Esophagus (tissue), 2 donors: ENCODE measurements around the gene PRKCH. TPM values are rescaled to one million over a fixed set of nuclear protein-coding genes. Genes with fewer than 3 reads are reported as not detected.

Source experiments
- H3K27ac ChIP-seq, 2 donors: one replicate each; pipeline ENCODE4 v1.5.1; 2013; ENCODE audit warnings: low read depth in 2 of 2, mild to moderate bottlenecking in 2 of 2, inconsistent platforms in 1 of 2, low read length in 1 of 2, moderate library complexity in 1 of 2
- H3K27me3 ChIP-seq, 2 donors: one replicate each; pipeline ENCODE4 v1.6.1; 2013; ENCODE audit warnings: low read length in 2 of 2, control low read depth in 1 of 2, mild to moderate bottlenecking in 1 of 2; ENCODE audit not compliant: insufficient read depth in 2 of 2, control insufficient read depth in 1 of 2
- H3K36me3 ChIP-seq, 2 donors: one replicate each; pipeline ENCODE4 v1.6.1; 2013; ENCODE audit warnings: low read length in 1 of 2; ENCODE audit not compliant: control insufficient read depth in 2 of 2, insufficient read depth in 2 of 2
- H3K4me1 ChIP-seq, 2 donors: one replicate each; pipeline ENCODE4 v1.6.1; 2013; ENCODE audit warnings: low read length in 1 of 2; ENCODE audit not compliant: control insufficient read depth in 2 of 2, insufficient read depth in 2 of 2
- H3K4me3 ChIP-seq, 2 donors: one replicate each; pipeline ENCODE4 v1.5.1; 2013; ENCODE audit warnings: low read length in 2 of 2, mild to moderate bottlenecking in 2 of 2, low read depth in 1 of 2, moderate library complexity in 1 of 2
- H3K9me3 ChIP-seq, 2 donors: one replicate each; pipeline ENCODE4 v1.6.1; 2013; ENCODE audit warnings: mild to moderate bottlenecking in 2 of 2, low read depth in 1 of 2, low read length in 1 of 2, moderate library complexity in 1 of 2; ENCODE audit not compliant: control insufficient read depth in 2 of 2, insufficient read depth in 1 of 2
- WGBS, 2 donors: extraction: QIAGEN DNeasy Blood & Tissue Kit; methylation state at CpG; one replicate each; pipeline ENCODE4 v1.1.7; 2013; 5-methylcytosine and 5-hydroxymethylcytosine counted together
- polyA plus RNA-seq, 2 donors: library from polyadenylated mRNA; stranded (reverse); fragments of 200-250 nt; gene quantifications; one replicate each; pipeline ENCODE4 v1.2.3, GENCODE V29; 2013
- donor health status: healthy with polysubstance abuse.
- donor health status: Bipolar disorder and iron deficiency.

The PRKCH gene
- polyA plus RNA-seq, 2 donors: 17.3 to 17.6 TPM

- Histone ChIP-seq H3K9me3 (no peaks in the 10 kb centered on the region), H3K27ac (no peak overlapping the region), H3K36me3 (no peaks in the 10 kb centered on the region), H3K4me3 (no peak overlapping the region), H3K4me1 (peaks cover 0 to 2% of the 10 kb centered on the region in 2 donors), H3K27me3 (no peaks in the 10 kb centered on the region)
- 54 to 57% methylated on average over 6 of the region's 6 CpGs for WGBS, 2 donors
These were observed 29.3 kb downstream of the PRKCH start for GRCh38 chr14:61350427-61351270.

- 91 to 93% methylated on average over 6 of the region's 6 CpGs for WGBS, 2 donors
- peaks cover 0 to 2% of the 10 kb centered on the region in 2 donors for H3K4me1 ChIP-seq
- no peaks in the 10 kb centered on the region for H3K27me3 ChIP-seq
- no peak overlapping the region for H3K4me3 ChIP-seq
- no peak overlapping the region for H3K27ac ChIP-seq
- H3K36me3 ChIP-seq: no peaks in the 10 kb centered on the region
- no peaks in the 10 kb centered on the region for H3K9me3 ChIP-seq
These were observed 30.1 kb downstream of the PRKCH start for GRCh38 chr14:61351477-61351876.

GRCh38 chr14:61355892-61356325 is 34.5 kb downstream of the PRKCH start:
- no peaks in the 10 kb centered on the region for H3K9me3 ChIP-seq
- H3K4me1 ChIP-seq: peaks cover 3 to 7% of the 10 kb centered on the region in 2 donors
- peak overlapping the region in 1 of 2 donors; percentile 8 for H3K4me3 ChIP-seq
- peak overlapping the region; percentile 82 to 84 for H3K27ac ChIP-seq
- 15 to 22% methylated on average over 6 of the region's 6 CpGs for WGBS, 2 donors
- no peaks in the 10 kb centered on the region for H3K36me3 ChIP-seq
- no peaks in the 10 kb centered on the region for H3K27me3 ChIP-seq

GRCh38 chr14:61357123-61357522 is 35.7 kb downstream of the PRKCH start:
- H3K36me3 ChIP-seq: no peaks in the 10 kb centered on the region
- peaks cover 3 to 5% of the 10 kb centered on the region in 2 donors for H3K4me1 ChIP-seq
- H3K9me3 ChIP-seq: no peaks in the 10 kb centered on the region
- peak overlapping the region in 1 of 2 donors; percentile 26 for H3K27ac ChIP-seq
- 82 to 87% methylated on average over 4 of the region's 4 CpGs for WGBS, 2 donors
- no peak overlapping the region for H3K4me3 ChIP-seq
- H3K27me3 ChIP-seq: no peaks in the 10 kb centered on the region

GRCh38 chr14:61358554-61359226 is 37.3 kb downstream of the PRKCH start:
- Histone ChIP-seq H3K27ac (peak overlapping the region in 1 of 2 donors; percentile 40), H3K9me3 (no peaks in the 10 kb centered on the region), H3K27me3 (no peaks in the 10 kb centered on the region), H3K36me3 (no peaks in the 10 kb centered on the region), H3K4me1 (peaks cover 3 to 6% of the 10 kb centered on the region in 2 donors), H3K4me3 (no peak overlapping the region)
- WGBS, 2 donors: 78 to 84% methylated on average over 3 of the region's 3 CpGs

- peaks cover 3 to 6% of the 10 kb centered on the region in 2 donors for H3K4me1 ChIP-seq
- WGBS, 2 donors: 79% methylated on average over 5 of the region's 5 CpGs
These were observed 39.6 kb downstream of the PRKCH start for GRCh38 chr14:61360796-61361525.

GRCh38 chr14:61362072-61362750 is 40.8 kb downstream of the PRKCH start:
- Histone ChIP-seq H3K4me1 (peaks cover 3 to 6% of the 10 kb centered on the region in 2 donors), H3K27ac (peak overlapping the region in 1 of 2 donors; percentile 34), H3K4me3 (no peak overlapping the region), H3K27me3 (no peaks in the 10 kb centered on the region), H3K9me3 (no peaks in the 10 kb centered on the region), H3K36me3 (no peaks in the 10 kb centered on the region)
- WGBS, 2 donors: 78 to 83% methylated on average over 5 of the region's 5 CpGs

More at GRCh38 chr14:61360796-61361525, 39.6 kb downstream of the PRKCH start:
- Histone ChIP-seq H3K4me3 (no peak overlapping the region), H3K9me3 (no peaks in the 10 kb centered on the region), H3K36me3 (no peaks in the 10 kb centered on the region), H3K27ac (peak overlapping the region in 1 of 2 donors; percentile 6), H3K27me3 (no peaks in the 10 kb centered on the region)

- Histone ChIP-seq H3K4me3 (no peak overlapping the region), H3K4me1 (peaks cover 0 to 9% of the 10 kb centered on the region in 2 donors), H3K27me3 (no peaks in the 10 kb centered on the region), H3K27ac (peak overlapping the region in 1 of 2 donors; percentile 33), H3K36me3 (no peaks in the 10 kb centered on the region), H3K9me3 (no peaks in the 10 kb centered on the region)
- 80 to 88% methylated on average over 2 of the region's 2 CpGs for WGBS, 2 donors
These were observed 42.9 kb downstream of the PRKCH start for GRCh38 chr14:61364243-61364642.
